HTERT RPE-1 (cell line): Measurements from ENCODE around the gene RABGAP1L.
"Not testable (repeated sequence)": the region's sequence is repeated elsewhere in the genome, so short reads cannot be mapped to it uniquely, and the experiment has no call there.

Experiments
- in situ Hi-C: fragments of 300-500 bp; cut with MboI; formaldehyde crosslinking; loops from 4 replicates; pipeline ENCODE4 v1.14.3; 2020; ENCODE audit warnings: low sequenced_read_pairs

The RABGAP1L gene

GRCh38 chr1:174649572-174649971, 490.3 kb downstream of the RABGAP1L start:
- in situ Hi-C loops = not testable (repeated sequence)

GRCh38 chr1:174652569-174653280, 493.4 kb downstream of the RABGAP1L start:
- in situ Hi-C loops = no loop called here

GRCh38 chr1:174654560-174654959, 495.2 kb downstream of the RABGAP1L start:
- in situ Hi-C loops = no loop called here

GRCh38 chr1:174656409-174657059, 497.2 kb downstream of the RABGAP1L start:
- in situ Hi-C loops = no loop called here

- in situ Hi-C loops = no loop called here
Observed at GRCh38 chr1:174657411-174657810, 498.1 kb downstream of the RABGAP1L start.

- in situ Hi-C loops = no loop called here
Observed at GRCh38 chr1:174657893-174658292, 498.6 kb downstream of the RABGAP1L start.

GRCh38 chr1:174659823-174660222, 500.5 kb downstream of the RABGAP1L start:
- in situ Hi-C loops = no loop called here

GRCh38 chr1:174660476-174660875, 501.2 kb downstream of the RABGAP1L start:
- in situ Hi-C loops = no loop called here

- in situ Hi-C loops = no loop called here
Observed at GRCh38 chr1:174663358-174663757, 504.0 kb downstream of the RABGAP1L start.

- in situ Hi-C loops = no loop called here
Observed at GRCh38 chr1:174666248-174666647, 506.9 kb downstream of the RABGAP1L start.

- in situ Hi-C loops = no loop called here
Observed at GRCh38 chr1:174671826-174672225, 512.5 kb downstream of the RABGAP1L start.

GRCh38 chr1:174676856-174677255, 517.5 kb downstream of the RABGAP1L start:
- in situ Hi-C loops = no loop called here

- in situ Hi-C loops = no loop called here
Observed at GRCh38 chr1:174678657-174679056, 519.3 kb downstream of the RABGAP1L start.

- in situ Hi-C loops = no loop called here
Observed at GRCh38 chr1:174680101-174680500, 520.8 kb downstream of the RABGAP1L start.

- in situ Hi-C loops = no loop called here
Observed at GRCh38 chr1:174682419-174683008, 523.2 kb downstream of the RABGAP1L start.

GRCh38 chr1:174686213-174686612, 526.9 kb downstream of the RABGAP1L start:
- in situ Hi-C loops = no loop called here

GRCh38 chr1:174689524-174689923, 530.2 kb downstream of the RABGAP1L start:
- in situ Hi-C loops = no loop called here

- in situ Hi-C loops = no loop called here
Observed at GRCh38 chr1:174690266-174690665, 530.9 kb downstream of the RABGAP1L start.

GRCh38 chr1:174692313-174692712, 533.0 kb downstream of the RABGAP1L start:
- in situ Hi-C loops = no loop called here

- in situ Hi-C loops = no loop called here
Observed at GRCh38 chr1:174693085-174693484, 533.8 kb downstream of the RABGAP1L start.

- in situ Hi-C loops = not testable (repeated sequence)
Observed at GRCh38 chr1:174693539-174693938, 534.2 kb downstream of the RABGAP1L start.
